K562 (cell line): Measurements from ENCODE around the gene DCAF5. TPM values are rescaled to one million over a fixed set of nuclear protein-coding genes. Genes with fewer than 3 reads are reported as not detected.

Experiments
- ARID2 ChIP-seq: fragments of 450-650 bp; IDR thresholded peaks from 2 replicates; pipeline ENCODE4 v1.6.1; 2017; ENCODE audit warnings: antibody characterized with exemption, mild to moderate bottlenecking
- ATF4 ChIP-seq: fragments of 450-650 bp; formaldehyde crosslinking; IDR thresholded peaks from 2 replicates; pipeline ENCODE4 v1.4.0; 2022; ENCODE audit warnings: mild to moderate bottlenecking, moderate library complexity
- BDP1 ChIP-seq: IDR thresholded peaks from 3 replicates; pipeline ENCODE4 v1.6.1; 2011; ENCODE audit not compliant: insufficient read length, insufficient read depth
- GABPA ChIP-seq: fragments of 200-800 bp; sonication (Bioruptor generic); conservative IDR thresholded peaks from 2 replicates; pipeline ENCODE4 v1.6.1; 2016; ENCODE audit warnings: low read depth, missing genetic modification characterization, missing compliant biosample characterization
- KLF1 ChIP-seq: fragments of 450-650 bp; IDR thresholded peaks from 2 replicates; pipeline ENCODE4 v1.6.1; 2016; ENCODE audit warnings: missing genetic modification characterization, missing compliant biosample characterization
- MAZ ChIP-seq, 2 experiments: fragments of 450-650 bp in 1 of 2; sonication (generic) in 1 of 2; formaldehyde crosslinking; IDR thresholded peaks in 1 of 2; conservative IDR thresholded peaks in 1 of 2; 2 replicates each; pipeline versions ENCODE4 v1.4.0 to v1.5.0; 2020; ENCODE audit warnings: mild to moderate bottlenecking in 1 of 2, missing genetic modification reagents in 1 of 2
- MBD2 ChIP-seq: sonication (generic); IDR thresholded peaks from 2 replicates; pipeline ENCODE4 v1.6.1; 2016; ENCODE audit warnings: low read depth, borderline replicate concordance
- MCM7 ChIP-seq, 2 experiments: fragments of 450-650 bp; IDR thresholded peaks; 2 replicates each; pipeline ENCODE4 v1.6.1; 2016 to 2018
- NFRKB ChIP-seq: fragments of 450-650 bp; IDR thresholded peaks from 2 replicates; pipeline ENCODE4 v1.6.1; 2016; ENCODE audit warnings: low read depth
- NR1H2 ChIP-seq: sonication (generic); formaldehyde crosslinking; IDR thresholded peaks from 2 replicates; pipeline ENCODE4 v1.4.0; 2020; ENCODE audit warnings: mild to moderate bottlenecking, missing genetic modification reagents
- RBM15 ChIP-seq: fragments of 200-400 bp; formaldehyde crosslinking; IDR thresholded peaks from 2 replicates; pipeline ENCODE4 v1.6.1; 2018; ENCODE audit warnings: mild to moderate bottlenecking, low read length, moderate library complexity; ENCODE audit not compliant: insufficient read depth
- RBM22 ChIP-seq: fragments of 200-400 bp; formaldehyde crosslinking; IDR thresholded peaks from 2 replicates; pipeline ENCODE4 v1.6.1; 2018; ENCODE audit warnings: low read length, low read depth; ENCODE audit not compliant: poor library complexity, severe bottlenecking
- SAP30 ChIP-seq: fragments of 200-600 bp; sonication (generic); IDR thresholded peaks from 2 replicates; pipeline ENCODE4 v1.6.1; 2012; ENCODE audit warnings: borderline replicate concordance, low read depth, mild to moderate bottlenecking, moderate library complexity, low read length, control low read depth, inconsistent platforms; ENCODE audit not compliant: insufficient read depth, poor library complexity, severe bottlenecking
- TEAD4 ChIP-seq, 2 experiments: sonication (generic) in 1 of 2; formaldehyde crosslinking in 1 of 2; IDR thresholded peaks; 2 replicates each; pipeline versions ENCODE4 v1.6.1 to v1.8.0; 2012 to 2022; ENCODE audit warnings: borderline replicate concordance in 1 of 2, inconsistent platforms in 1 of 2, low read length in 1 of 2, mild to moderate bottlenecking in 1 of 2, missing genetic modification reagents in 1 of 2
- ZEB2 ChIP-seq: fragments of 450-650 bp; IDR thresholded peaks from 2 replicates; pipeline ENCODE4 v1.6.1; 2016
- ZNF197 ChIP-seq: fragments of 200-800 bp; sonication (Bioruptor generic); IDR thresholded peaks from 2 replicates; pipeline ENCODE4 v1.6.1; 2016; ENCODE audit warnings: low read depth, missing genetic modification characterization, missing compliant biosample characterization
- ZNF311 ChIP-seq: fragments of 250-450 bp; sonication (Bioruptor Pico); IDR thresholded peaks from 2 replicates; pipeline ENCODE4 v1.4.0; 2020; ENCODE audit warnings: mild to moderate bottlenecking, moderate library complexity
- ZNF354B ChIP-seq: fragments of 250-450 bp; sonication (Bioruptor Pico); IDR thresholded peaks from 2 replicates; pipeline ENCODE4 v1.4.0; 2020
- ZNF431 ChIP-seq: sonication (generic); formaldehyde crosslinking; IDR thresholded peaks from 2 replicates; pipeline ENCODE4 v1.8.0; 2022; ENCODE audit warnings: mild to moderate bottlenecking, missing genetic modification reagents
- ZNF507 ChIP-seq: conservative IDR thresholded peaks from 2 replicates; pipeline ENCODE4 v1.6.1; 2017; ENCODE audit warnings: missing genetic modification characterization, missing compliant biosample characterization
- ZNF717 ChIP-seq: fragments of 250-450 bp; sonication (Bioruptor Pico); IDR thresholded peaks from 2 replicates; pipeline ENCODE4 v1.5.0; 2021
- ZNF766 ChIP-seq: fragments of 200-800 bp; sonication (Bioruptor generic); conservative IDR thresholded peaks from 2 replicates; pipeline ENCODE4 v1.6.1; 2016; ENCODE audit warnings: missing genetic modification characterization, missing compliant biosample characterization
- polyA plus RNA-seq, 8 experiments: library from polyadenylated mRNA; depleted of rRNA in 4 of 8; stranded (reverse) in 5 of 8; unstranded in 3 of 8; fragments of >200 nt; fragmentation: Nextera tagmentation in 2 of 8; fragmentation: Illumina TruSeq in 1 of 8; extraction: Ambion mirVana in 2 of 8; extraction: Trizol in 1 of 8; gene quantifications; 2 replicates each; pipeline versions ENCODE4 v1.2.1 to v1.2.3, GENCODE V29; 2011 to 2014; ENCODE audit warnings: inconsistent platforms in 1 of 8, missing spikeins in 1 of 8
- total RNA-seq, 7 experiments: library from RNA; depleted of rRNA in 6 of 7; stranded (reverse); fragments of >200 nt in 6 of 7; fragmentation: Illumina TruSeq in 2 of 7; extraction: Trizol in 2 of 7; gene quantifications; 2 replicates each; pipeline versions ENCODE4 v1.2.1 to v1.2.3, GENCODE V29; 2011 to 2021; ENCODE audit warnings: low replicate concordance in 1 of 7
- TF ChIP-seq, protein P1 (sequence below): sonication (generic); formaldehyde crosslinking; IDR thresholded peaks from 2 replicates; pipeline ENCODE4 v1.8.0; 2023; ENCODE audit warnings: mild to moderate bottlenecking, missing genetic modification reagents
- TF ChIP-seq, protein P2 (sequence below): fragments of 450-650 bp; conservative IDR thresholded peaks from 2 replicates; pipeline ENCODE4 v1.6.1; 2016; ENCODE audit warnings: missing genetic modification characterization, low read depth, mild to moderate bottlenecking, missing compliant biosample characterization, moderate library complexity

DCAF5 gene
- total and polyA plus RNA-seq, 9 of the 15 experiments (the other 6 are each of a cell fraction or from before 2014, with no cell fraction given) = 5.6 to 24.1 (median 12.7) TPM

GRCh38 chr14:69153152-69153872, 393 bp upstream of the DCAF5 start (continued):
- TF ChIP-seq, protein P1, sequence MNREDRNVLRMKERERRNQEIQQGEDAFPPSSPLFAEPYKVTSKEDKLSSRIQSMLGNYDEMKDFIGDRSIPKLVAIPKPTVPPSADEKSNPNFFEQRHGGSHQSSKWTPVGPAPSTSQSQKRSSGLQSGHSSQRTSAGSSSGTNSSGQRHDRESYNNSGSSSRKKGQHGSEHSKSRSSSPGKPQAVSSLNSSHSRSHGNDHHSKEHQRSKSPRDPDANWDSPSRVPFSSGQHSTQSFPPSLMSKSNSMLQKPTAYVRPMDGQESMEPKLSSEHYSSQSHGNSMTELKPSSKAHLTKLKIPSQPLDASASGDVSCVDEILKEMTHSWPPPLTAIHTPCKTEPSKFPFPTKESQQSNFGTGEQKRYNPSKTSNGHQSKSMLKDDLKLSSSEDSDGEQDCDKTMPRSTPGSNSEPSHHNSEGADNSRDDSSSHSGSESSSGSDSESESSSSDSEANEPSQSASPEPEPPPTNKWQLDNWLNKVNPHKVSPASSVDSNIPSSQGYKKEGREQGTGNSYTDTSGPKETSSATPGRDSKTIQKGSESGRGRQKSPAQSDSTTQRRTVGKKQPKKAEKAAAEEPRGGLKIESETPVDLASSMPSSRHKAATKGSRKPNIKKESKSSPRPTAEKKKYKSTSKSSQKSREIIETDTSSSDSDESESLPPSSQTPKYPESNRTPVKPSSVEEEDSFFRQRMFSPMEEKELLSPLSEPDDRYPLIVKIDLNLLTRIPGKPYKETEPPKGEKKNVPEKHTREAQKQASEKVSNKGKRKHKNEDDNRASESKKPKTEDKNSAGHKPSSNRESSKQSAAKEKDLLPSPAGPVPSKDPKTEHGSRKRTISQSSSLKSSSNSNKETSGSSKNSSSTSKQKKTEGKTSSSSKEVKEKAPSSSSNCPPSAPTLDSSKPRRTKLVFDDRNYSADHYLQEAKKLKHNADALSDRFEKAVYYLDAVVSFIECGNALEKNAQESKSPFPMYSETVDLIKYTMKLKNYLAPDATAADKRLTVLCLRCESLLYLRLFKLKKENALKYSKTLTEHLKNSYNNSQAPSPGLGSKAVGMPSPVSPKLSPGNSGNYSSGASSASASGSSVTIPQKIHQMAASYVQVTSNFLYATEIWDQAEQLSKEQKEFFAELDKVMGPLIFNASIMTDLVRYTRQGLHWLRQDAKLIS (CRISPR knock-in tag) = no peak
- TF ChIP-seq BDP1 = no peak
- TF ChIP-seq, protein P2, sequence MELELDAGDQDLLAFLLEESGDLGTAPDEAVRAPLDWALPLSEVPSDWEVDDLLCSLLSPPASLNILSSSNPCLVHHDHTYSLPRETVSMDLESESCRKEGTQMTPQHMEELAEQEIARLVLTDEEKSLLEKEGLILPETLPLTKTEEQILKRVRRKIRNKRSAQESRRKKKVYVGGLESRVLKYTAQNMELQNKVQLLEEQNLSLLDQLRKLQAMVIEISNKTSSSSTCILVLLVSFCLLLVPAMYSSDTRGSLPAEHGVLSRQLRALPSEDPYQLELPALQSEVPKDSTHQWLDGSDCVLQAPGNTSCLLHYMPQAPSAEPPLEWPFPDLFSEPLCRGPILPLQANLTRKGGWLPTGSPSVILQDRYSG (tag) = no peak
- no peak for TF ChIP-seq ARID2
- no peak for TF ChIP-seq ZNF766
- TF ChIP-seq ZNF717 (CRISPR knock-in tag) = no peak
- no peak for TF ChIP-seq RBM22
- TF ChIP-seq NFRKB = no peak
- TF ChIP-seq ZNF431 = no peak
- TF ChIP-seq ZNF311 (CRISPR knock-in tag) = no peak
- TF ChIP-seq ZNF197 = no peak
- no peak for TF ChIP-seq ZNF507 (tag)
- TF ChIP-seq SAP30 = peak; percentile 75
- TF ChIP-seq NR1H2 (CRISPR knock-in tag) = no peak
- TF ChIP-seq TEAD4 (IDR thresholded peaks at IDR 0.05; ENCODE audit: low read length) = no peak
- no peak for TF ChIP-seq TEAD4 (CRISPR knock-in tag; IDR thresholded peaks at IDR 0.05; ENCODE audit: borderline replicate concordance)
- peak; percentile 16; the same call in 1 of the 2 replicates for TF ChIP-seq MBD2
- TF ChIP-seq ZEB2 = no peak
- no peak for TF ChIP-seq KLF1 (tag)
- peak; percentile 80 for TF ChIP-seq GABPA (tag)
- TF ChIP-seq ZNF354B (CRISPR knock-in tag) = no peak
- no peak for TF ChIP-seq RBM15
- peak; percentile 42 to 91; a peak in 2 of 4 replicates for TF ChIP-seq MAZ (CRISPR knock-in tag; conservative IDR thresholded peaks at IDR 0.05 in 1 of 2, IDR thresholded peaks at IDR 0.05 in 1 of 2)
- TF ChIP-seq MCM7 (IDR thresholded peaks at IDR 0.05) = no peak
- TF ChIP-seq ATF4 (CRISPR knock-in tag) = no peak
